ENCODE results near the gene CFAP298.
"Not testable (repeated sequence)": the region's sequence is repeated elsewhere in the genome, so short reads cannot be mapped to it uniquely, and the experiment has no call there.

Gene CFAP298

DNA sequence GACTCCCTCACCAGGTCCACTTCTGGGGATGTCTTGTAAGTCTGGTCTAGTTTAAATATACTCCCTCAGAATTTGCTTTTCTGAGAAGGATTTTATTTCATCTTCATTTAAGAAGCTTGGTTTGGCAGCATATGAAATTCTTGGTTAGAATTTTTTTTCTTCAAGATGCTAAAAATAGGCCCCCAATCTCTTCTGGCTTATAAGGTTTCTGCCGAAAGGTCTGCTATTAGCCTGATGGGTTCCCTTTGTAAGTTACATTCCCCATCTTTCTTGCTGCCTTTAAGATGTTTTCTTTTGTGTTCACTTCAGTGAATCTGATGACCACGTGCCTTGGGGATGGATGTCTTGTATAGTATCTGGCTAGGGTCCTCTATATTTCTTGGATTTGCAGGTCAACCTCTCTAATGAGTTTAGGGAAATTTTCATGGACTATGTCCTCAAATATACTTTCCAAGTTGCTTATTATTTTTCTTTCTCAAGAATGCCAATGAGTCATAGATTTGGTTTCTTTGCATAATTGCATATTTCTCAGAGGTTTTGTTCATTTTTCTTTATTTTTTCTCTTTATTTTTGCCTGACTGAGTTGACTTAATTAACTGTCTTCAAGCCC is 46.2 kb downstream of the CFAP298 start:
- no peak for DNase-seq

DNA sequence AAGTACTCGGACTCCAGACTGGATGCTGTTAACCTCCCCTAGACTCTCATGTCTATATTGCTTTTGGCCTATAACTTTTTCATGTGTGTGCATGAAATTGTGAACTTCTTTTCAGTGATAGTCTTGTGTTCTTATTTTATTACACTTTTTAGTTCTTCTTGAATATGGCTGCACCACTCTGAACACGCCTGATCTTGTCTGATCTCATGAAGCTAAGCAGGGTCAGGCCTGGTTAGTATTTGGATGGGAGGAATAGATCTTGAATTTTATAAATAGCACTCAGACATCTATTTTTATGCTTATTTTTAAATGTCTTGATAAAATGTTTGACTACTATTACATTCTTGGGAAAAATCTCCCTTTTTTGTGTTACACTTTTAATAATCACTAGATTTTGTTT is 49.3 kb downstream of the CFAP298 start:
- no peak for DNase-seq

DNA sequence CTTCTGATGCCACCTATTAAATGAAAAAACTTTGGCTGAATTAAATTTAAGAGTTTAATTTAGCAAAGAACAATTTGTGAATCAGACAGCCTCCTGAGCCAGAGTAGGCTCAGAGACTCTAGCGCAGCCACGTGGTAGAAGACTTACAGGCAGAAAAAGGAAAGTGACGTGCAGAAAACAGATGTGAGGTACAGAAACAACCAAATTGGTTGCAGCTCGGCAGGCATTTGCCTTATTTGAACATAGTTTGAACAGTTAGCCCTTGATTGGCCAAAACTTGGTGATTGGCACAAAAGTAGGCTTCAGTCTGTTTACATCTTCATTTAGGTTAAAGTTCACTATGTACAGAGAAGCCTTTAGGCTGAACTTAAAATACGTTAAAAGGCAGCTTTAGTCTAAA is 49.8 kb downstream of the CFAP298 start:
- DNase-seq = no peak

DNA sequence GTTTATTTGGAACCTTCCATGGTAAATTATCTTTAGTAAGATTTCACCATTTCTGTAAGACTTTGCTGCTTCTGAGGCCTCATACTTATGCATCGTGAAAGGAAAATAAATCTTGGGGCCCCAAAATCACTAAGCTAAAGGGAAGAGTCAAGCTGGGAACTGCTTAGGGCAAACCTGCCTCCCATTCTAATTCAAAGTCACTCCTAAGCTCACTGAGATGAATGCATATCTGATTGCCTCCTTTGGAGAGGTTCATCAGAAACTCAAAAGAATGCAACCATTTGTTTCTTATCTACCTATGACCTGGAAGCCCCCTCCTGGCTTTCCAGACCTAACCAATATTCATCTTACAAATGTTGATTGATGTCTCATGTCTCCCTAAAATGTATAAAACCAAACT is 50.7 kb downstream of the CFAP298 start:
- DNase-seq = not testable (repeated sequence)

DNA sequence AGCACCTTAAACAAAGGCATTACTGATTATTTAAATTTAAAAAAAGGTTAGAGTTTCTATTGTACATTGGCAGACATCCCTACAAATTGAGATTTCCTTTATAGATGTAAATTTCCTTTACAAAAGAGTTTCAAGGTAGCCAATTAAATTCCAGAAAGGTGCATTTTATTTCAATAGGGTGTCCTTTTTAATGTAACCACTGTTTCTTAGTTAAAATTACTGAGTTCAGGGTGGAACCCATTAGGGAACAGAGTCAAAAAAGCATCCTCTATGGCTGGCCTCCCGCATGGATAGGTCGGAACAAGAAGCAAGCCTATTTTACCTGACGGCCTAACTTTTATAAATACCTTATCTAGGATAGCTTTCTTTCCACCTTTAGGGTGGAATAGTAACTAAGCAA is 51.3 kb downstream of the CFAP298 start:
- no peak for DNase-seq

DNA sequence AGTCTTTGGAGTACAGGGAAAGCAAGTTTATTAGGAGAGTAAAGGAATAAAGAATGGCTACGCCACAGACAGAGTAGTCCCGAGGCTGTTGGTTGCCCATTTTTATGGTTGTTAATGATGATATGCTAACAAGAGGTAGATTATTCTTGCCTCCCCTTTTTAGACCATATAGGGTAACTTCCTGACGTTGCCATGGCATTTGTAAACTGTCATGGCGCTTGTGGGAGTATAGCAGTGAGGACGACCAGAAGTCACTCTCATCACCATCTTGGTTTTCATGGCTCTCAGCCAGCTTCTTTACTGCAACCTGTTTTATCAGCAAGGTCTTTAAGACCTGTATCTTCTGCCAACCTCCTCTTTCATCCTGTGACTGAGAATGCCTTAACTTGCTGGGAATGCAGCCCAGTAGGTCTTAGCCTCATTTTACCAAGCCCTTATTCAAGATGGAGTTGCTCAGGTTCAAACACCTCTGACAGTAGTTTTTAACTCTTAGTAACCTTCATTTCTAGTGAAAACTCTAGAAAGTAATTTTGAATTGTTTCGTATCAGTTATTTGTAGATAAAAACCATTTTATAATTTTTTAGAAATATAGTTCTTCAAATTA is 53.1 kb downstream of the CFAP298 start:
- no peak for DNase-seq

DNA sequence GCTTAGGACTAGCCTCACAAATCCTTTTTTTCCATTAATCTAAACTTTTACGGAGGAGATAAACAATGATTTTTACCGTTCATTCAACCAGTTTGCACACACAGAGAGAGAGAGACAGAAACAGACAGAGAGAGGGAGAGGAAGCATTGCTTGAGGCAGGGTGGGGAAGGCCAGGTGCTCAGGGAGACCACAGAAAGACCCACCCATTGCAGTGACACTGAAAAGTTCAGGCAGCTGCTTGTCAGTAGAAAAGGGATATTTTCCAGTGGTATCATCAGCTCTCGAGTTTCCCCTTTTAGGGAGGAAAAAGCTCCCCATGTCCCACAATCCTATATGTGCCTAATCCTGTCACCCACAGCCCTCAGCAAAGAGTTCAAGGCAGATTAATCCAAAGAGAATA is 54.1 kb downstream of the CFAP298 start:
- no peak for DNase-seq

DNA sequence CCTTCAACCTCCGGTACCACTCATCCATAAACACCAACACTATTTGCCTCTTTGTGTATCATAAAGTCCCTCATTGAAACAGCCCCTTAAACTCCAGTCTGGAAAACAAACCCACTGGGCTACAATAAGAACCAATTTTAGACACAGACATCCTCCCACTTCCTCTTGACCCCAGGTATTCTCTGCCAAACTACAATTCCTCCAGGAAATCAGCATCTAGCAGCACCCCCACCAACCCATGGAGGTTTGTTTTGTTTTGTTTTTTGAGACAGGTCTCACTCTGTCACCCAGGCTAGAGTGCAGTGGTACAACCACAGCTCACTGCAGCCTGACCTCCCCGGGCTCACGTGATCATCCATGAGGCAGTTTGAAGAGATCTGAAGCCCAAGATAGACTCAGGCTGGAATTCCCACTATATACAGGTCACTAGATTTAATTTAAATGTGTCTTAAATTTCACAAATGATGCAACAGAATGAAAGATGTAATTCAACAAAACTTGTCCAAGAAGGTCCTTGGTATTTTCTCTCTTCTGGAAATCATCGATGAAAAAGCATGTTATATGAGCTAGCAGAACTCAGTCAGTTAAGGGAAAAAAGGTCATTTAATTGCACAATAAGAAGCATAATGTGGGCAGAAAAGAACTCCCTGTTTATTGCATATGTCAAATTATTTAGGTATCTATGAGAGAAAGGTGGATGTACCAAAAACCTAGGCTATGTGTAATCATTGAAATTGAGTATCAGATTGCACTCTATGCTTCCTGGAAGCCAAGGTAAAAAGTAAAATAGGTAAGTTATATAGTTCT is 57.1 kb downstream of the CFAP298 start:
- no peak for DNase-seq

DNA sequence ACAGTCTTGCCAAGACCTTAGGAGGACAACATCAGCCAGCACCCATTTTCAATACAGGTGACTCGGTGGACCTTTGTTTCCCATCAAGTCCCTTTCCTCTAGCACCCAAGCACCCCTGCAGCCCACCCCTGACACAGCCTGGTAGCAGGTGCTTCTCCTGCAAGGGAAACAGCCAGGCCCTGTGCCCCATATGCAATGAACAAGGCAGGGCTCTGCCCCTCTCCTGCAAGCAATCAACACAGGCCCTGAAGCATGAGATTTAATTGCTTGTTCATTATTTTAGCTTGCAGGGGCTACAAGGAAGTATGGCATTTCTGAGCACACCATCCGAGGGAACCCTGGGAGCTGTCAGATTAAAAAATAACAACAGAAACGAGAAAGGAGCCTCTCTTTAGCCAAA is 62.3 kb downstream of the CFAP298 start:
- DNase-seq = no peak

DNA sequence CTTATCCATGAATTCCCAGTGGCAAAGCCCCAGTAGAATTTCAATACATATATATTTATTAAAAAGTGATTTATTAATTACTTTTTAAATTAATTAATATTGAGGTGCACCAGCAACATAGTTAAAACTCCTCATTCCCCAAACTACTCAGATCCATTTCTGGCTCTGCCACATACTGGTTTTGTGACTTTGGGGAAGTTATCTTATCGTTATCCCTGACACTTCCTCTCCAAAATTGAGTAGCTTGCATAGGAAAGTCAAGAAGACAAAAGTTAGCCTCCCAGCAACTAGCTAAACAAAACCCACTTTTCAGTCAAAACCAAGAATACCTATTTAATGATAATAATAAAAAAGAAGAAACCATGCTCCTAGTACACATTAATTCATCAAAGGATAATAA is 62.7 kb downstream of the CFAP298 start:
- DNase-seq = no peak
